ENCODE data around the gene GALM. TPM values are rescaled to one million over a fixed set of nuclear protein-coding genes. Genes with fewer than 3 reads are reported as not detected.
A peak's percentile ranks its signal among the peaks of the same experiment; 100 is the strongest.

GALM gene
- total and polyA plus RNA-seq, 2 of the 8 experiments (the other 6 are each of a cell fraction or from before 2014, with no cell fraction given), result 9.9 to 13.1 TPM

GRCh38 chr2:38778687-38779082 is 112.8 kb downstream of the GALM start:
- H3K9me3 ChIP-seq (ENCODE audit: insufficient read depth in 2 of 2, low read depth in 1 of 2, low read length in 1 of 2), result no peaks in the 10 kb centered on the region
- FAIRE-seq (no peak), DNase-seq (ENCODE audit: low read depth in 1 of 2, low spot score in 2 of 2) (no peak)
- no peaks in the 10 kb centered on the region; a peak in 2 of 7 replicates for H3K27me3 ChIP-seq (replicated peaks in 1 of 4; ENCODE audit: control insufficient read depth in 3 of 4, extremely low read depth in 1 of 4, insufficient read depth in 3 of 4, low read length in 3 of 4)
- H2AK5ac ChIP-seq (ENCODE audit: low read depth, low read length), result no peak overlapping the region
- no peak overlapping the region for H2BK5ac ChIP-seq (ENCODE audit: low read depth, low read length)
- no peak overlapping the region for H2BK15ac ChIP-seq (ENCODE audit: low read length)
- H2BK120ac ChIP-seq (replicated peaks; ENCODE audit: low read depth, low read length), result no peak overlapping the region
- H3K27ac ChIP-seq (ENCODE audit: low read depth, low read length), result no peak overlapping the region
- no peaks in the 10 kb centered on the region for H3K4me1 ChIP-seq (replicated peaks in 1 of 4; ENCODE audit: control insufficient read depth in 3 of 4, insufficient read depth in 4 of 4, low read length in 3 of 4)
- H4K8ac ChIP-seq (ENCODE audit: extremely low read depth, insufficient read depth, low read length), result no peak overlapping the region; the same call in 1 of the 2 replicates
- ChIA-PET POLR2A (ENCODE audit: partially characterized antibody) (interaction anchor here (3.4 kb wide), 1 partner anchor 28 kb away, joined by 28 read pairs; the partner anchor contains the start of gene SRSF7), CTCF (ENCODE audit: partially characterized antibody) (interaction anchor here (0.8 kb wide), 1 partner anchor 52 kb away, joined by 3 read pairs; no protein-coding TSS in a partner anchor)
- no peak overlapping the region for H2BK20ac ChIP-seq (ENCODE audit: low read length)
- H3K4me2 ChIP-seq (ENCODE audit: insufficient read depth in 1 of 2, low read depth in 2 of 2, low read length in 2 of 2), result peak overlapping the region; percentile 67 to 92
- H4K20me1 ChIP-seq (replicated peaks in 1 of 2; ENCODE audit: control insufficient read depth in 1 of 2, insufficient read depth in 2 of 2, low read length in 2 of 2), result no peaks in the 10 kb centered on the region
- peak overlapping the region; percentile 78 to 98 (median 90) for H3K4me3 ChIP-seq (ENCODE audit: extremely low read depth in 1 of 4, insufficient read depth in 2 of 4, low read depth in 3 of 4, low read length in 4 of 4)
- no peak overlapping the region for H3K23ac ChIP-seq (ENCODE audit: insufficient read length)
- H4K5ac ChIP-seq (ENCODE audit: insufficient read length, low read depth, low read length), result no peak overlapping the region
- no peak overlapping the region for H2BK12ac ChIP-seq (ENCODE audit: low read depth, low read length)
- H3K79me1 ChIP-seq (ENCODE audit: low read depth, low read length), result 0 out of 2 replicates have a peak, but pooled peaks cover 5% of the 10 kb centered on the region
- peak overlapping the region; percentile 83; the same call in 1 of the 2 replicates for H2AFZ ChIP-seq (ENCODE audit: low read length)
- no peak overlapping the region for H4K91ac ChIP-seq (replicated peaks; ENCODE audit: insufficient read length, low read length)
- H3K23me2 ChIP-seq (ENCODE audit: low read depth, low read length), result no peaks in the 10 kb centered on the region
- no peaks in the 10 kb centered on the region; a peak in 1 of 4 replicates for H3K79me2 ChIP-seq (ENCODE audit: control insufficient read depth in 1 of 2, insufficient read depth in 2 of 2, low read length in 2 of 2)
- 40% methylated on average over 8 of the region's 8 CpGs; no CpG with 5 or more reads in 1 of the 2 experiments for WGBS, 2 experiments (ENCODE audit: extremely low coverage in 1 of 2, insufficient coverage in 1 of 2, insufficient read length in 1 of 2, insufficient replicate concordance in 2 of 2, low coverage in 1 of 2, low lambda C conversion rate in 2 of 2, missing lambda C conversion rate in 1 of 2)
- H3K56ac ChIP-seq (replicated peaks; ENCODE audit: insufficient read length, low read depth, low read length), result no peak overlapping the region
- H3K9ac ChIP-seq (replicated peaks in 1 of 4; ENCODE audit: extremely low read depth in 1 of 4, low read depth in 3 of 4, low read length in 3 of 4), result peak overlapping the region; percentile 45 to 96 (median 76)
- no peak overlapping the region for H3K18ac ChIP-seq (ENCODE audit: extremely low read depth, low read length)
- no peak overlapping the region for H3K4ac ChIP-seq (replicated peaks; ENCODE audit: insufficient read length, low read depth, low read length)
- no peak overlapping the region for H3K14ac ChIP-seq (ENCODE audit: insufficient read length)
- peaks cover 0 to 6% (median 5%) of the 10 kb centered on the region in 4 experiments; a peak in 4 of 8 replicates for H3K36me3 ChIP-seq (ENCODE audit: control insufficient read depth in 2 of 4, insufficient read depth in 4 of 4, low read length in 3 of 4)
- TF ChIP-seq GABPA (IDR thresholded peaks at IDR 0.05; ENCODE audit: borderline replicate concordance, insufficient read depth, low read length) (no peak), CTCF (IDR thresholded peaks at IDR 0.05; ENCODE audit: control extremely low read depth in 1 of 3, insufficient read depth in 1 of 3, low read depth in 1 of 3, low read length in 3 of 3) (no peak), TBP (IDR thresholded peaks at IDR 0.05; ENCODE audit: low read depth, low read length) (no peak), TEAD4 (IDR thresholded peaks at IDR 0.05; ENCODE audit: low read depth, low read length) (no peak), BCL11A (IDR thresholded peaks at IDR 0.05; ENCODE audit: low read depth in 2 of 2, low read length in 2 of 2) (no peak), CHD2 (IDR thresholded peaks at IDR 0.05; ENCODE audit: low read length) (no peak), SRF (IDR thresholded peaks at IDR 0.05; ENCODE audit: low read depth, low read length) (no peak), EGR1 (IDR thresholded peaks at IDR 0.05; ENCODE audit: borderline replicate concordance, low read depth, low read length) (no peak), SAP30 (IDR thresholded peaks at IDR 0.05; ENCODE audit: insufficient read depth, insufficient replicate concordance, low read length) (no peak), USF2 (IDR thresholded peaks at IDR 0.05; ENCODE audit: low read length) (no peak)
